CD4-positive, alpha-beta T cell treated with Interferon alpha-2 for 1 hour (primary cell): Measurements from ENCODE around the gene HAUS7.

Experiments used
- DNase-seq, 2 donors: peaks; one replicate each; pipeline ENCODE4 v3.0.0-alpha.2; 2020 to 2022

Gene HAUS7

GRCh38 chrX:153450949-153451277, 19.5 kb downstream of the HAUS7 start:
- no peak for DNase-seq

DNA sequence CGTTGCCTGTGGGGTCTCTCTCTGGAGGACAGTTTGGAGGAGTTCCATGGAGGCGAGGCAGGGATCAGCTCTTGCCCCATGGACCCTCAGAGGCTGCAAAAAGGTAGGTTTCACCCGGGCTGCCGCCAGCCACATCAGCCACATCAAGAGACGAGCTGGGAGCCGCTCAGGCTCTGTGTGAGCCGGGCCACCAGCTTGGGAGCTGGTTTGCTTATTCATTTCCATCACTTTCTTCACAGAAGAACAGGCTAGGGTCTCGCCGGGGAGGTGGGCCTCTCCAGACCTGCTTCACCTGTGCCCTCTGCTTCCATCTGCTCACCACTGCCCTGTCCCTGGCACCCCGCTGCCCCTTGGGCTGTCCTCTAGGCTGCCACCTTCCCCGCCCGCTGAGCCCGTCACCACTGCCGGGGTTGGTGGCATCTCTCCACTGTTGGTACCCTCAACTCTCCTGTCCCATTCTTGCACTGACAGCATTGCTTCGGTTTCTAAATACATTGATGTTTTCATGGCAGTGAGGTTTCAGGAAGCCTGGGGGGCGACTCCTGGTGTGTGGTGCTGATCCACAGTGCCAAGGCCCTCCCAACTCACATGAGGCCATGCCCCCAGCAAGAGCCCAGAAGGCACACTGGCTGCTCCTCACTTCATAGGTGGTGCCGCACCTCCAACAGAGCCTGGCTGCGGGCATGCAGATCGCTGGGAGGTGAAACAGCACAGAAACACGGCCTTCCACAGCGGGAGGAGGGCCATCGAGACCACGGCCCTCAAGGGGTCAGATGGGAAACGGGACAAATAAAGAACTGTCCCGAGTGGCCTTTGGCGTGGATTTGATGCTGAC, 20.0 kb downstream of the HAUS7 start:
- no peak for DNase-seq

DNA sequence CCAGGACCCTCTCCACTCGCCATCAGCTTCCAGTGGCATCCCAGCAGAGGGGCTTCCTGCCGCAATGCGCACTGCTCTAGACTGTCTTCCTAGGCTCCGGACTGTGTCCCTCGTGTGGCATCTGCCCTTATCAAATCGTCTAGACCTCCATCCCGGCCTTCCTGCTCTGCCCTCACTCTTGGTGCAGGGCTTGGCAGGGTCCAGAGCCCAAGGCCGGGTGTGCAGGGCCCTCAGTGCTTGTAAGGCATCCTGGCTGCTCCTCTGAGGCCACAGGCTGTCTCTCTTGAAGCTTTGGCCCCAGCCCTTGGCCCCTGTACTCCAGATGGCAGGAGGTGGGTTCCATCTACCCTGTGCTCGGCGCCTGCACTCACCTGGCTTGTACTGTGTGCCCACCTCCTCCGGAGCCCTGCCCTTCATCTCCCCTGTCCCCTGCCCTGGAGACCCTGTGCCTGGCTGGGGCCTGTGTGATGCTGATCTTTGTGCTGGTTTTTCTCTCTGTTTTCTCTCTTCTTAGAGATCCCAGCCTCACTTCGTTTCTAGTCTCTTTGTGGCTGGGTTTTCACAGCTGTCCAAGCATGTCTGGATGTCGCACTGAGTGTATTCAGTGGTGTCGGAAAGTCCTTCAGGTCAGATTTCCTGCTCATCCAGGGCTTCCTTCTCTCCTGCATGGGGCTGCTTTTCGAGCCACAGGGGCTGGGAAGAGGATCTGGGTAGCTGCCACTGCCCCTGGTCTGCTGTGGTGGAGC, 20.8 kb downstream of the HAUS7 start:
- DNase-seq: no peak

DNA sequence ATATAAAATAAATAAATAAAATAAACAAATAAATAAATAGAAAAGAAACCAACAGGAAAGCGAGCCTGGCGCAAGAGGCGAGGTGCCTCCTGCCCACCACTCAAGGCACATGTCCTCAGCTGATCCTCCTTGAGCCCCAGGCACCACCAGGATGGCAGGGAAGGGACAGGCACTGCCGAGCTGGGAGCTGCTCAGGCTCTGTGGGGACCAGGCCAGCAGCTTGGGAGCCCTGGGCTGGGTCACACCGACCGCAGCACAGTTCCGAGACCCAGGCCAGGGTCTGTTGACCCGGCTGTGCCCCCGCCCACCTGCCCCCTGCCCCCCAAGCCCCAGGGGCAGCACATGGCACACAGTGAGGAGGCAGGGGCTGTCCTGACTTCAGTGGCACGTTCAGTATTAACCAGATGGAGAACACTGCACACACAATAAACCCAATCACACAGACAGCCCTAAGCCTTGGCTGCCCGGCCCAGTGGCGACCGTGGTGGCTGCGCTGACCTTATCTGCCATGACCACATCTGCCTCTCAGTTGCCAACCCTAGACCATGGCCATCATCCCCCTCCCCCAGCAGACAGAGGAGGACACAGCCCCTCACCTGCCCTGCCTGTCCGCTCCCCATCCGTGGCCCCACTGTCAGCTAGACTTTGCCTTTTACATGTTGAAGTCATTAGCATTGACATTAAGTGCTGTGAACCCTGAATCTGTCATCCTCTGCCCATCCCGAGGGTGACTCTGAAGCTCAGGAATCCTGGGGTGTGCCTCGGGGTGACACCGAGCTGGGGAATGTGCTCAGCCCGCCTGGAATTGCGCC, 21.6 kb downstream of the HAUS7 start:
- no peak for DNase-seq

- no peak for DNase-seq
Measured at GRCh38 chrX:153447581-153447960, 22.8 kb downstream of the HAUS7 start.

- no peak for DNase-seq
Measured at GRCh38 chrX:153446950-153447580, 23.3 kb downstream of the HAUS7 start.

GRCh38 chrX:153446636-153446936, 23.8 kb downstream of the HAUS7 start:
- DNase-seq: no peak

GRCh38 chrX:153445856-153446635, 24.3 kb downstream of the HAUS7 start, which contains the start of gene TREX2:
TREX2 (minus strand) TSS chrX:153446056; CDS start chrX:153445430, 626 bp downstream.
- DNase-seq: no peak

GRCh38 chrX:153445106-153445855, 25.1 kb downstream of the HAUS7 start:
- DNase-seq: no peak

DNA sequence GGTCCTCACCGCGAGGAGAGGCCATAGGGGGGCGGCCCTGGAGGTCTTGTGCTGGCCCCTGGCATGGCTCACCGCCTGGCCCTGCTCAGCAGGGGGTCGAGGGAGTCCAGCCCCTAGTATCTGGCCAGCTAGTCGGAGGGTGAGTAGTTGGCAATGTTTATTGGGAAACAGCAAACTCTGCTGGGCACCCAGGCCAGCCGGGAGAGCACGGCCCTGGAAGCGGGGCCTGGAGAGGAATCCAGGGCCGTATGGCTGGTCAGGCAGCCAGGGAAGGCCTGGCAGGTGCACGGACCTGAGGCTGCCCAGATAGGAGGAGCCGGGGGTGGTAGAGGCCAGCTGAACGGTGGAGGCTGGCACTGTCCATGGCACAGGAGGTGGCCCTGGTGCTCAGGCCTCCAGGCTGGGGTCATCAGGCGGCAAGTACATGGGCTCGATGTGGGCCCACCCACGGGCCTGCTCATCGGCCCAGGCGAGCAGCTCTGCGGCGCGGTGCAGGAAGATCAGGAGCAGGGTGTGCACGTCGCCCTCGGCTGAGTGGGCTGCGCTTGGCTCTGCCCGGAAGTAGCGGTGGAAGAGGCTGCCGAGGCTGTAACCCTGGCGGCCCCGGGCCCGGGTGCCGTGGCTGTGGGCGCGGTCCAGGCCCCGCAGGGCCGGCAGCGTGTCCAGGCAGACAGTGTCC, 25.9 kb downstream of the HAUS7 start:
- DNase-seq: no peak

DNA sequence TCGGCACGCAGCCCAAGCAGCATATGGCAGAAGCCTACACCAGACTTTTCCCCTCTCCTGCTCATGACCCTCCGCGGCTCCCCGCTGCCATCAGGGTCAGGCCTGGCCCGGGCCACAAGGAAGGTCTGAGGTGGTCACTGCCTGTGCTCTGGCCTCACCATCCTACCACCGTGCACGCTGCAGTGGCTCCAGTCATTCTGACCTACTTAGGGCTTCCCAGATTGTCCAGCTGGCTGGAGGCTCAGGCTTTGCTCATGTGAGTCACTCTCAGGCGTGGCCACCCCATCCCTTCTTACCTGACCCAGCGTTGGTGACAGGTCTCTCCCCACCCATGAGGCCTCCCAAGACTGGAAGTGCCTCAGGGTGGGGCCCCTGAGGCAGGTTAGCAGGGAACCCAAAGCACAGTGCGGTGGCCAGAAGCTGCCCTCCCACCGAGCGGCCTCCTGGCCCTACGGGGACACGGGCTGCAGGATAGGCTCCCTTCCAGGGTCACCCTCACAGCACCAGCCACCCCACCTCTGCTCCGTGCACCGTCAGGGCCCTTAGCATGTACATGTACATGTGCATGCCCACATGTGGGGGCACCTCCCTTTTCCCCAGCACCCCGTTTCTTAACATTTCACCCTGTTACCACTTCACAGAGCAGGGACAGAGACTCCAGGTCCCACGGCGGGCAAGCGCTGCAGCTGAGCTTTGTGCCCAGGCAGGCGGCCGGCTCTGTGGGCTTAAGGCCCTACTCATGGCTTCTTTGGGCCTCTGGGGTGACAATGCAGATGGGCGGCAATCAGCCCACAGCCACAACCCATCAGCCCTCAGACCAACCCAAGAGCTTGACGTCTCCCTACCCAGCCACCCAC, 26.7 kb downstream of the HAUS7 start:
- DNase-seq: no peak

DNA sequence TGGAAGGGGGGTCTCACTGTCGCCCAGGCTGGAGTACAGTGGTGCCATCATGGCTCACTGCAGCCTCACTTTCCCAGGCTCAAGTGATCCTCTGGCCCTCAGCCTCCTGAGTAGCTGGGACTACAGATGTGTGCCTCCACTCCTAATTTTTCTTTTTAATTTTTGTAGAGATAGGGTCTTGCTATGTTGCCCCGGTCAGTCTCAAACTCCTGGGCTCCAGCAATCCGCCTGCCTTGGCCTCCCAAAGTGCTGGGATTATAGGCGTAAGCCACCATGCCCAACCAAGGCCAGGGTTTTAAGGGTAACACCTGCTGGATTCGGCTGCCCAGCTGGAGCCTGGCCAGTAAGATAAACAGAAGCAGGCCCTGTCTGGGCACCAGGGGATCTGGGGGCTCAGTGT, 27.9 kb downstream of the HAUS7 start:
- DNase-seq: no peak

DNA sequence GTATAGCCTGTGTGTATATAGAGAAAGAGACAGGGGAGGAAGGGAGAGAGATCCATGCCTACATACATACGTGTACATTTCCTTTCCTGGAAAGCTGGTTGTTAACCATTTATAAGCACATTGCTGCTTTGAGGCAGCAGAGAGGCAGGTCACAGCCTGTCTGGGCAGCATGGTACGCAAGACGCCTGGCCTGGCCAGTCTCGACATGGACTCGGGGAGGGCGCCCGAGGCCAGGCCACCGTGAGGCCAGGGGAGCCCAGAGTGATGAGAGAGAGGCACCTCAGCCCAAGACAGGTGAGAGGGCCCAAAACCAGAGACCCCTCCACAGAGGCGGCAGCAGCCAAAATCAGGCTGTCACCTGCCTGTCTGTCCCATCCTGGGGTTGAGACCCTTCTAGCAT, 28.4 kb downstream of the HAUS7 start:
- DNase-seq: no peak

DNA sequence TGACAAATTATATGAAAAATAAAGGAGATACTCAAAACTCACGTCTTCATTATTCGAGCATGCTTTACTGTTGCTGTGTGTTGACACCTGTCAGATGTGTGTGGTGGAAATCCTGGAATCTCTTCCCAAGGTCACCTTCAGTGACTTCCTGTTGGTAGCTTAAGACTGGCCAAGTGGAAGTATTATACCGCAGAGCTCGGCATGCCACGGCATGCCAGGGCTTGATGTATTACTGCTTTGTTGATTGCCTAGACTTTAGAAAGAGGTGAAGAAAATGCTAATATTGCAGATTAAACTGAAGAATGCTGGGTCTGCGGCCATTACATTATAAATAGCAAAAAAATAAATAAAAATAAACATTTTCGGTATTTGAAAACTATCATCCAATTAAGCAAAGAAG, 29.1 kb downstream of the HAUS7 start:
- no peak for DNase-seq

GRCh38 chrX:153440556-153441135, 29.7 kb downstream of the HAUS7 start:
- no peak for DNase-seq

GRCh38 chrX:153439977-153440376, 30.4 kb downstream of the HAUS7 start:
- DNase-seq: no peak

- DNase-seq: no peak
Measured at GRCh38 chrX:153438532-153438931, 31.8 kb downstream of the HAUS7 start.

- DNase-seq: no peak
Measured at GRCh38 chrX:153435845-153436244, 34.5 kb downstream of the HAUS7 start.

GRCh38 chrX:153434801-153435200, 35.6 kb downstream of the HAUS7 start:
- DNase-seq: no peak
